Cardiac fibroblast (primary cell): ENCODE data around the gene MUC12.
"Not testable (repeated sequence)": the region's sequence is repeated elsewhere in the genome, so short reads cannot be mapped to it uniquely, and the experiment has no call there.

Experiments used
- DNase-seq, 2 donors: peaks; one replicate each; pipeline versions ENCODE4 v3.0.0 to v3.0.0-alpha.2; 2010; ENCODE audit warnings: low read depth in 2 of 2
- H3K4me3 ChIP-seq, 2 donors: replicated peaks in 1 of 2; 1 replicate in 1 of 2; 2 replicates in 1 of 2; pipeline ENCODE4 v1.5.1; 2011; ENCODE audit warnings: low read depth in 2 of 2, low read length in 2 of 2, mild to moderate bottlenecking in 2 of 2, moderate library complexity in 1 of 2
- TF ChIP-seq, protein P1 (sequence below): IDR thresholded peaks from one replicate; pipeline ENCODE4 v1.5.1; 2011; ENCODE audit warnings: low read depth, mild to moderate bottlenecking, low read length, inconsistent platforms

Gene MUC12

DNA sequence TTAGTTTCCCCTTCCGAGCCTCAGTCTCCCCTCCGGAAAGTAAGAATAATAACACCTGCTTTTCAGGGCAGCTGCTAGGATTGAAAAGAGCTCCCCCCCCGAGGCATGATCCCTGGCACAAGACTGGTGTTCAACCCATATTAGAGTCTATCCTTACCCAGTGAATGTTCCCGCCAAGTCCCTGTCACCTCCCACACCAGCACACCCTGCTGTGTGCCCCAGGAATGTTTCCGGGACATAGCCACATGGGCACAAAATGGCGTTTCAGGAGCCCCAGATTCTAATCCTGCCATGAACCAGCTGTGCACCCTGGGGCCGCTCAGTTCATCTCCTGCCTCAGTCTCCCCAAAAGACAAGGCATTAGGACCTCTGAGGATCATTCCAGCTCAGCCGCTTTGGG, 51.1 kb downstream of the MUC12 start:
- no peak for DNase-seq
- no peak overlapping the region for H3K4me3 ChIP-seq
- TF ChIP-seq, protein P1, sequence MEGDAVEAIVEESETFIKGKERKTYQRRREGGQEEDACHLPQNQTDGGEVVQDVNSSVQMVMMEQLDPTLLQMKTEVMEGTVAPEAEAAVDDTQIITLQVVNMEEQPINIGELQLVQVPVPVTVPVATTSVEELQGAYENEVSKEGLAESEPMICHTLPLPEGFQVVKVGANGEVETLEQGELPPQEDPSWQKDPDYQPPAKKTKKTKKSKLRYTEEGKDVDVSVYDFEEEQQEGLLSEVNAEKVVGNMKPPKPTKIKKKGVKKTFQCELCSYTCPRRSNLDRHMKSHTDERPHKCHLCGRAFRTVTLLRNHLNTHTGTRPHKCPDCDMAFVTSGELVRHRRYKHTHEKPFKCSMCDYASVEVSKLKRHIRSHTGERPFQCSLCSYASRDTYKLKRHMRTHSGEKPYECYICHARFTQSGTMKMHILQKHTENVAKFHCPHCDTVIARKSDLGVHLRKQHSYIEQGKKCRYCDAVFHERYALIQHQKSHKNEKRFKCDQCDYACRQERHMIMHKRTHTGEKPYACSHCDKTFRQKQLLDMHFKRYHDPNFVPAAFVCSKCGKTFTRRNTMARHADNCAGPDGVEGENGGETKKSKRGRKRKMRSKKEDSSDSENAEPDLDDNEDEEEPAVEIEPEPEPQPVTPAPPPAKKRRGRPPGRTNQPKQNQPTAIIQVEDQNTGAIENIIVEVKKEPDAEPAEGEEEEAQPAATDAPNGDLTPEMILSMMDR: no peak

GRCh38 chr7:101021703-101022102, 52.3 kb downstream of the MUC12 start:
- H3K4me3 ChIP-seq: no peak overlapping the region
- DNase-seq: no peak
- TF ChIP-seq, protein P1: no peak

- TF ChIP-seq, protein P1: no peak
- no peak overlapping the region for H3K4me3 ChIP-seq
- no peak for DNase-seq
Measured at GRCh38 chr7:101023839-101024238, 54.5 kb downstream of the MUC12 start.

DNA sequence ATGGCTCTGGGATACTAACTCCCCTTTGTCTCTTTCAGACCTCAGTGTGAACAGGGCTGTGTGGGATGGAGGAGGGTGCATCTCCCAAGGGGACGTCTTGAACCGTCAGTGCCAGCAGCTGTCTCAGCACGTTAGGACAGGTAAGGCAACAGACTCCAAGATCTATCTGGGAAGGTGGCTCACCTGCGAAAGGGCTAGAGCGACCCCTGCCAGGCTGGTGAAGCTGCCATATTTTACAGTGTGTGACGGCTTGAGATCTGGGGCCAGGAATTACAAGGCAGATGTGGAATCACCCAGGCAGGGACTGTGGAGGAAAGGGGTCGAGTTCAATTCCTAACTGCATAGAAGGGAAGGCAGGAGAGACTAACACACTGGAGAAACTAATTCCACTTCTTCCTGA, 61.7 kb downstream of the MUC12 start:
- TF ChIP-seq, protein P1: no peak
- H3K4me3 ChIP-seq: no peak overlapping the region
- DNase-seq: no peak

- no peak overlapping the region for H3K4me3 ChIP-seq
- no peak for DNase-seq
- TF ChIP-seq, protein P1: no peak
Measured at GRCh38 chr7:101035941-101036340, 66.6 kb downstream of the MUC12 start.

DNA sequence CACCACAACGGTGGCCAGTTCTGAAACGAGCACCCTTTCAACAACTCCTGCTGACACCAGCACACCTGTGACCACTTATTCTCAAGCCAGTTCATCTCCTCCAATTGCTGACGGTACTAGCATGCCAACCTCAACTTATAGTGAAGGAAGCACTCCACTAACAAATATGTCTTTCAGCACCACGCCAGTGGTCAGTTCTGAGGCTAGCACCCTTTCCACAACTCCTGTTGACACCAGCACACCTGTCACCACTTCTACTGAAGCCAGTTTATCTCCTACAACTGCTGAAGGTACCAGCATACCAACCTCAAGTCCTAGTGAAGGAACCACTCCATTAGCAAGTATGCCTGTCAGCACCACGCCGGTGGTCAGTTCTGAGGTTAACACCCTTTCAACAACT, 71.9 kb downstream of the MUC12 start:
- DNase-seq, H3K4me3 ChIP-seq: not testable (repeated sequence)

DNA sequence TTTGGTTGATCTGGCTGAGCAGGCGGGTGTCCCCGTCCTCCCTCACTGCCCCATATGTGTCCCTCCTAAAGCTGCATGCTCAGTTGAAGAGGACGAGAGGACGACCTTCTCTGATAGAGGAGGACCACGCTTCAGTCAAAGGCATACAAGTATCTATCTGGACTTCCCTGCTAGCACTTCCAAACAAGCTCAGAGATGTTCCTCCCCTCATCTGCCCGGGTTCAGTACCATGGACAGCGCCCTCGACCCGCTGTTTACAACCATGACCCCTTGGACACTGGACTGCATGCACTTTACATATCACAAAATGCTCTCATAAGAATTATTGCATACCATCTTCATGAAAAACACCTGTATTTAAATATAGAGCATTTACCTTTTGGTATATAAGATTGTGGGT, 89.0 kb downstream of the MUC12 start:
- TF ChIP-seq, protein P1: no peak
- no peak overlapping the region for H3K4me3 ChIP-seq
- DNase-seq: peak; percentile 64 to 67

DNA sequence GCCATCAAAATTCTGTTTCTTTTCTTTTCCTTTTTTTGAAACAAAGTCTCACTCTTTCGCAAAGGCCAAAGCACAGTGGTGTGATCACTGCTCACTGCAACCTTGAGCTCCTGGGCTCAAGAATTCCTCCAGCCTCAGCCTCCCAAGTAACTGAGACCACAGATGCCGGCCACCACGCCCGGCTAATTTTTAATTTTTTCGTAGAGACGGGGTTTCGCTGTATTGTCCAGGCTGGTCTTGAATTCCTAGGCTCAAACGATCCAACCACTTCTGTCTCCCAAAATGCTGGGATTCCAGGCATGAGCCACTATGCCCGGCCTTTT, 90.2 kb downstream of the MUC12 start:
- DNase-seq: no peak
- TF ChIP-seq, protein P1: no peak
- H3K4me3 ChIP-seq: no peak overlapping the region
